Stimulated activated CD4-positive, alpha-beta T cell treated with anti-CD3 and anti-CD28 coated beads, Interleukin-2, amount 100 ng/mL, for 4 hours (primary cell): ENCODE data around the gene RBKS.
"Not testable (repeated sequence)": the region's sequence is repeated elsewhere in the genome, so short reads cannot be mapped to it uniquely, and the experiment has no call there.

Source experiments
- DNase-seq: peaks from one replicate; pipeline ENCODE4 v3.0.0-alpha.2; 2020; ENCODE audit warnings: low read depth

The RBKS gene

GRCh38 chr2:27762951-27763906 is 127.0 kb downstream of the RBKS start:
- DNase-seq: no peak

- DNase-seq: no peak
Measured at GRCh38 chr2:27756544-27757498, 133.4 kb downstream of the RBKS start.

- DNase-seq: no peak
Measured at GRCh38 chr2:27756091-27756490, 134.1 kb downstream of the RBKS start.

GRCh38 chr2:27754831-27755230 is 135.4 kb downstream of the RBKS start:
- no peak for DNase-seq

GRCh38 chr2:27754138-27754588 is 136.0 kb downstream of the RBKS start:
- DNase-seq: peak; percentile 53

GRCh38 chr2:27752551-27753237 is 137.5 kb downstream of the RBKS start:
- DNase-seq: no peak

GRCh38 chr2:27751377-27751776 is 138.8 kb downstream of the RBKS start:
- DNase-seq: no peak

GRCh38 chr2:27748803-27749554 is 141.2 kb downstream of the RBKS start:
- not testable (repeated sequence) for DNase-seq

- no peak for DNase-seq
Measured at GRCh38 chr2:27747827-27748352, 142.3 kb downstream of the RBKS start.

GRCh38 chr2:27746325-27746724 is 143.9 kb downstream of the RBKS start:
- DNase-seq: no peak

GRCh38 chr2:27745494-27745893 is 144.7 kb downstream of the RBKS start:
- DNase-seq: not testable (repeated sequence)

GRCh38 chr2:27742571-27742970 is 147.6 kb downstream of the RBKS start:
- no peak for DNase-seq

GRCh38 chr2:27741673-27742072 is 148.5 kb downstream of the RBKS start:
- no peak for DNase-seq

- DNase-seq: no peak
Measured at GRCh38 chr2:27739058-27739373, 151.2 kb downstream of the RBKS start.

- no peak for DNase-seq
Measured at GRCh38 chr2:27738349-27739057, 151.7 kb downstream of the RBKS start.

- DNase-seq: no peak
Measured at GRCh38 chr2:27737676-27738348, 152.4 kb downstream of the RBKS start.

GRCh38 chr2:27736890-27737204 is 153.3 kb downstream of the RBKS start:
- DNase-seq: no peak

- no peak for DNase-seq
Measured at GRCh38 chr2:27736031-27736889, 153.9 kb downstream of the RBKS start.

GRCh38 chr2:27735263-27735904 is 154.8 kb downstream of the RBKS start:
- DNase-seq: peak; percentile 77
